ENCODE measurements around the gene PRSS33.

Gene PRSS33

GRCh38 chr16:2778630-2778958 is 8.8 kb downstream of the PRSS33 start:
- no peak for DNase-seq (ENCODE audit: low read depth in 2 of 3, low spot score in 1 of 3)

- DNase-seq (ENCODE audit: low read depth in 2 of 3, low spot score in 1 of 3): no peak
Observed at GRCh38 chr16:2777903-2778629, 9.3 kb downstream of the PRSS33 start.

GRCh38 chr16:2777231-2777902 is 10.0 kb downstream of the PRSS33 start, which contains the start of gene ELOB:
TSS of gene ELOB (minus strand) at chr16:2777280. CDS start at chr16:2777239, 41 bp downstream.
- peak; percentile 73 to 86 (median 76) for DNase-seq (ENCODE audit: low read depth in 2 of 3, low spot score in 1 of 3)

- DNase-seq (ENCODE audit: low read depth in 2 of 3, low spot score in 1 of 3): no peak
Observed at GRCh38 chr16:2776500-2777139, 10.7 kb downstream of the PRSS33 start.

GRCh38 chr16:2775765-2776499 is 11.4 kb downstream of the PRSS33 start:
- no peak for DNase-seq (ENCODE audit: low read depth in 2 of 3, low spot score in 1 of 3)

- DNase-seq (ENCODE audit: low read depth in 2 of 3, low spot score in 1 of 3): no peak
Observed at GRCh38 chr16:2775131-2775716, 12.1 kb downstream of the PRSS33 start.

GRCh38 chr16:2774161-2774891 is 13.0 kb downstream of the PRSS33 start:
- no peak for DNase-seq (ENCODE audit: low read depth in 2 of 3, low spot score in 1 of 3)

GRCh38 chr16:2773188-2773968 is 14.0 kb downstream of the PRSS33 start:
- no peak for DNase-seq (ENCODE audit: low read depth in 2 of 3, low spot score in 1 of 3)

- DNase-seq (ENCODE audit: low read depth in 2 of 3, low spot score in 1 of 3): no peak
Observed at GRCh38 chr16:2771496-2772402, 15.6 kb downstream of the PRSS33 start.

- DNase-seq (ENCODE audit: low read depth in 2 of 3, low spot score in 1 of 3): no peak
Observed at GRCh38 chr16:2770057-2770951, 17.1 kb downstream of the PRSS33 start.

GRCh38 chr16:2769675-2770056 is 17.7 kb downstream of the PRSS33 start:
- DNase-seq (ENCODE audit: low read depth in 2 of 3, low spot score in 1 of 3): no peak

GRCh38 chr16:2769100-2769529 is 18.2 kb downstream of the PRSS33 start:
- DNase-seq (ENCODE audit: low read depth in 2 of 3, low spot score in 1 of 3): no peak

- no peak for DNase-seq (ENCODE audit: low read depth in 2 of 3, low spot score in 1 of 3)
Observed at GRCh38 chr16:2768403-2769089, 18.8 kb downstream of the PRSS33 start.

- no peak for DNase-seq (ENCODE audit: low read depth in 2 of 3, low spot score in 1 of 3)
Observed at GRCh38 chr16:2767891-2768290, 19.5 kb downstream of the PRSS33 start.

- no peak for DNase-seq (ENCODE audit: low read depth in 2 of 3, low spot score in 1 of 3)
Observed at GRCh38 chr16:2767140-2767731, 20.1 kb downstream of the PRSS33 start.

GRCh38 chr16:2766430-2767139 is 20.8 kb downstream of the PRSS33 start:
- DNase-seq (ENCODE audit: low read depth in 2 of 3, low spot score in 1 of 3): no peak

All from stimulated activated CD4-positive, alpha-beta T cell treated with anti-CD3 and anti-CD28 coated beads, Interleukin-12 subunit alpha, Interleukin-12 subunit beta, amount 100 ng/mL, for 48 hours (primary cell).